Gastroesophageal sphincter (tissue), 3 donors: Measurements from ENCODE around the gene LARP1.

Source experiments
- POLR2A ChIP-seq, 2 donors: fragments of 450-650 bp; IDR thresholded peaks; one replicate each; pipeline ENCODE4 v1.6.1; 2017; ENCODE audit warnings: antibody characterized with exemption in 2 of 2, mild to moderate bottlenecking in 2 of 2, moderate library complexity in 1 of 2
- POLR2AphosphoS5 ChIP-seq: sonication (generic); formaldehyde crosslinking; IDR thresholded peaks from one replicate; pipeline ENCODE4 v1.6.1; 2017; ENCODE audit warnings: antibody characterized with exemption
- TF ChIP-seq, protein P1 (sequence below), 4 experiments: fragments of 200-600 bp in 2 of 4; fragments of 450-650 bp in 2 of 4; sonication (generic) in 1 of 4; IDR thresholded peaks; one replicate each; pipeline ENCODE4 v1.5.1; 2017 to 2019; ENCODE audit warnings: antibody characterized with exemption in 4 of 4, mild to moderate bottlenecking in 2 of 4, moderate library complexity in 2 of 4

DNA sequence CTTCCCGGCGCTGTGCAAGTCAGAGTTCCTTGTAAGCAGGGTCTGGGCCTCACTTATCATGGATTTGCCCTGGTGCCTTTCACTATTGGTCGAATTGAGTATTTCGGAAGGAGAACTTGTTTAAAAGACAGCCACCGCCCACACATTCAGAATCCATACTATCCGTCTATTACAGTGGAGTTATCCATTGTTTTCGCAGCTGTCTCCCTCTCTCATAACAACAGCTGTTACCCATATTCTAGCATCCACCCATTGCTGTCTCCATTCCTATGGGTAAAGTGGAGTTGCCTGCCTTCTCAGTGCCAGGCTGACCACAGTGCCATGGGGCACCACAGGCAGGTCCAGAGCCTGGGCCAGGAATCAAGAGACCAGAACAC is 75.0 kb downstream of the LARP1 start:
- TF ChIP-seq POLR2A (IDR thresholded peaks at IDR 0.05): no peak
- TF ChIP-seq POLR2AphosphoS5: no peak
- TF ChIP-seq, protein P1, sequence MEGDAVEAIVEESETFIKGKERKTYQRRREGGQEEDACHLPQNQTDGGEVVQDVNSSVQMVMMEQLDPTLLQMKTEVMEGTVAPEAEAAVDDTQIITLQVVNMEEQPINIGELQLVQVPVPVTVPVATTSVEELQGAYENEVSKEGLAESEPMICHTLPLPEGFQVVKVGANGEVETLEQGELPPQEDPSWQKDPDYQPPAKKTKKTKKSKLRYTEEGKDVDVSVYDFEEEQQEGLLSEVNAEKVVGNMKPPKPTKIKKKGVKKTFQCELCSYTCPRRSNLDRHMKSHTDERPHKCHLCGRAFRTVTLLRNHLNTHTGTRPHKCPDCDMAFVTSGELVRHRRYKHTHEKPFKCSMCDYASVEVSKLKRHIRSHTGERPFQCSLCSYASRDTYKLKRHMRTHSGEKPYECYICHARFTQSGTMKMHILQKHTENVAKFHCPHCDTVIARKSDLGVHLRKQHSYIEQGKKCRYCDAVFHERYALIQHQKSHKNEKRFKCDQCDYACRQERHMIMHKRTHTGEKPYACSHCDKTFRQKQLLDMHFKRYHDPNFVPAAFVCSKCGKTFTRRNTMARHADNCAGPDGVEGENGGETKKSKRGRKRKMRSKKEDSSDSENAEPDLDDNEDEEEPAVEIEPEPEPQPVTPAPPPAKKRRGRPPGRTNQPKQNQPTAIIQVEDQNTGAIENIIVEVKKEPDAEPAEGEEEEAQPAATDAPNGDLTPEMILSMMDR (IDR thresholded peaks at IDR 0.05): no peak
